AG04450 (cell line): ENCODE results near the gene ANKRD28. TPM values are rescaled to one million over a fixed set of nuclear protein-coding genes. Genes with fewer than 3 reads are reported as not detected.
A peak's percentile ranks its signal among the peaks of the same experiment; 100 is the strongest.
"Not testable (repeated sequence)": the region's sequence is repeated elsewhere in the genome, so short reads cannot be mapped to it uniquely, and the experiment has no call there.

Experiments used
- CTCF ChIA-PET: fragments of 300-600, 350-600 bp; formaldehyde crosslinking; extraction: SDS; loops from one replicate; lab custom pipeline; 2022; ENCODE audit warnings: antibody characterized with exemption, inconsistent platforms; lab: Charles Lee
- POLR2A ChIA-PET: fragments of 350-600 bp; formaldehyde crosslinking; extraction: SDS; loops from one replicate; lab custom pipeline; 2021; ENCODE audit warnings: antibody characterized with exemption, inconsistent platforms; lab: Yijun Ruan, JAX
- DNase-seq: peaks from one replicate; pipeline ENCODE4 v3.0.0-alpha.2; 2011; ENCODE audit warnings: low read depth, low spot score
- H3K27ac ChIP-seq: one replicate; pipeline ENCODE4 v1.5.1; 2012; ENCODE audit warnings: low read depth, low read length, control low read depth
- H3K27me3 ChIP-seq: one replicate; pipeline ENCODE4 v1.6.0; 2012; ENCODE audit warnings: low read length; ENCODE audit not compliant: control insufficient read depth, insufficient read depth
- H3K4me3 ChIP-seq: 2 replicates; pipeline ENCODE4 v1.5.1; 2011; ENCODE audit warnings: mild to moderate bottlenecking, low read depth, low read length, control low read depth
- H3K9me3 ChIP-seq: 2 replicates; pipeline ENCODE4 v1.5.1; 2012; ENCODE audit warnings: low read length; ENCODE audit not compliant: control insufficient read depth, insufficient read depth
- polyA minus RNA-seq: library from RNA; depleted of rRNA, polyadenylated mRNA; stranded (reverse); fragments of >200 nt; gene quantifications from 2 replicates; pipeline ENCODE4 v1.2.3, GENCODE V29; 2011; rRNA and poly(A)+ RNA removed
- polyA plus RNA-seq: library from polyadenylated mRNA; depleted of rRNA; stranded (reverse); fragments of >200 nt; gene quantifications from 2 replicates; pipeline ENCODE4 v1.2.3, GENCODE V29; 2011; rRNA removed
- TF ChIP-seq, protein P1 (sequence below): IDR thresholded peaks from 2 replicates; pipeline ENCODE4 v1.5.1; 2011; ENCODE audit warnings: low read depth, low read length, control low read depth, inconsistent platforms

Gene ANKRD28
- polyA plus RNA-seq: 114 and 134 TPM in 2 replicates
- polyA minus RNA-seq: 203 and 267 TPM in 2 replicates

DNA sequence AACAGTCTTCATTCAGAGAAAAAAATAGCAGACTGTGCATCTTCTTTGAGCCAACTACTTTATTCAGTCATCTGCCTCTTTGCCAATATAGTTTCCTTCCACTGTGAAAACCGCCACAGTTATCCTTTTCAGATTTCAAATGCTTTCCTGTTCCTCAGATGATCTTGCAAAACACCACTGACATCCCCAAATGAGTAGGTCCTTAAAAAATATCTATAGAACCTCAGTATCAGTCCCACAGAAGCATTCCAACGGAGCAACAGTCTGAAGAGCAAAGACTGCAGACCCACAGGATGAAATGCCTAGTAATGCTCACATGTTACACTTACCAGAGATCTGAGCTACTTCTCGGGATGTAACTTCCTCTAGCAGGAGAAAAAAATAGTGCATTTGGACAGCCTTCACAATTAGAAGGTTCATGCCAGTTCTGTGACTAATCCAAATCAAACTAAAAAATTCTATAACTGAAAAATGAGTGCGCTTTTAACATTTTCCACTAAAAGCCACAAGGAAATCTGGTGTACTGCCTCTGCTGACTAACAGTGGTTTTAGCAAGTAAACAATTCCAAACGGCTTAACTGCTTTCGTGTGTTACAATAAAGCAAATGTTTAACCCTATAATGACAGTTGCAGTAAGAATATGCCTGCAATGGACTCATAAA lies at the start of gene ANKRD28:
TSS of gene ANKRD28 (minus strand) at position 338 of the 662 bp plus-strand sequence. CDS start 1,458 bp downstream, outside the sequence.
- TF ChIP-seq, protein P1, sequence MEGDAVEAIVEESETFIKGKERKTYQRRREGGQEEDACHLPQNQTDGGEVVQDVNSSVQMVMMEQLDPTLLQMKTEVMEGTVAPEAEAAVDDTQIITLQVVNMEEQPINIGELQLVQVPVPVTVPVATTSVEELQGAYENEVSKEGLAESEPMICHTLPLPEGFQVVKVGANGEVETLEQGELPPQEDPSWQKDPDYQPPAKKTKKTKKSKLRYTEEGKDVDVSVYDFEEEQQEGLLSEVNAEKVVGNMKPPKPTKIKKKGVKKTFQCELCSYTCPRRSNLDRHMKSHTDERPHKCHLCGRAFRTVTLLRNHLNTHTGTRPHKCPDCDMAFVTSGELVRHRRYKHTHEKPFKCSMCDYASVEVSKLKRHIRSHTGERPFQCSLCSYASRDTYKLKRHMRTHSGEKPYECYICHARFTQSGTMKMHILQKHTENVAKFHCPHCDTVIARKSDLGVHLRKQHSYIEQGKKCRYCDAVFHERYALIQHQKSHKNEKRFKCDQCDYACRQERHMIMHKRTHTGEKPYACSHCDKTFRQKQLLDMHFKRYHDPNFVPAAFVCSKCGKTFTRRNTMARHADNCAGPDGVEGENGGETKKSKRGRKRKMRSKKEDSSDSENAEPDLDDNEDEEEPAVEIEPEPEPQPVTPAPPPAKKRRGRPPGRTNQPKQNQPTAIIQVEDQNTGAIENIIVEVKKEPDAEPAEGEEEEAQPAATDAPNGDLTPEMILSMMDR: peak; percentile 42
- peak; percentile 92 for DNase-seq
- Histone ChIP-seq H3K4me3 (peak within 1 kb of the TSS; percentile 71), H3K27me3 (no peaks in the 10 kb centered on the region), H3K9me3 (no peaks in the 10 kb centered on the region), H3K27ac (peak within 1 kb of the TSS; percentile 96)
- ChIA-PET POLR2A (interaction anchor here (0.8 to 1.7 kb wide), 6 partner anchors 17 to 196 kb away, joined by 3 to 6 read pairs (median 5); no protein-coding TSS in a partner anchor), CTCF (interaction anchor here (0.9 to 4.7 kb wide), 9 partner anchors 8 to 530 kb away, joined by 3 to 17 read pairs (median 5); no protein-coding TSS in a partner anchor)

DNA sequence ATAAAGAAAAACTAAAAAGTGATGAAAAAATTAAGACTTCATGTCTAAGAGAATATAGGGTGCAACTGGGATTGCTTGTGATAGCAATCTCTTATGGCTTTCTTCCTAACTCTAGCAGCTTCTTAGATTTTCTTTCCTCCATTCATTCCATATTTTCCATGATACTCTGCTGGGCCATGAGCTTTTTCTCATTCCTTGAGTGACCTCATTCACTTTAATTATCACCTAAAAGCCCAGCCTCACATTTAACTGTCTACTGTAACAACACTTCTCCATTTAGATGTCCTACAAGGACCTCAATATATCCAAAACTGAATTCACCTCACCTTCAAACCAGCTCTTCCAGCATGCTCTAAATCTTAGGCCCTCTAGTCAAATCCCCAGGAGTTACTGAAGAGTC lies 49.5 kb upstream of the ANKRD28 start:
- POLR2A ChIA-PET: no interaction called here

DNA sequence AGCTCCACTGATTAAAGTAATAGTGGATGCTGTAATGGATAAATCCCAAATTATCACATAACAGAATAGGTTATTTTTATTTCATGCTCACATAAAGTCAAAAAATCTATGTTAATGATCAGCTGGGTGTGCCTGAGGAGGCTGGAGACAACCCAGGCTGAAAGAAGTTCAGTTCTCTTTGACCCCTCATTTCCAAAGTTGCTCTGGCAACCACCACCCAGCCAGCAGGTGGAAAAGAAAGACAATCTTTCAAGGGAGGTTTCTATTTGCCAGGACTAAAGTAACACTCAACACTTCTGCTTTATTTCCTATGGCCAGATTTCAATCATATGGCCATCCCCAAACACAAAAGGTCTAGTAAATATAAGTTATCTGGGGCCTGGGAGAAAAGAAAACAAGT lies 48.8 kb upstream of the ANKRD28 start:
- H3K9me3 ChIP-seq: no peaks in the 10 kb centered on the region
- ChIA-PET CTCF (interaction anchor here (0.8 to 2.2 kb wide), 2 partner anchors 35 to 626 kb away, joined by 3 to 7 read pairs; no protein-coding TSS in a partner anchor), POLR2A (no interaction called here)
- H3K4me3 ChIP-seq: no peak overlapping the region
- TF ChIP-seq, protein P1: no peak
- H3K27me3 ChIP-seq: no peaks in the 10 kb centered on the region
- no peak overlapping the region for H3K27ac ChIP-seq
- no peak for DNase-seq

More for the DNA sequence above, 49.5 kb upstream of the ANKRD28 start:
- no peaks in the 10 kb centered on the region for H3K27me3 ChIP-seq
- TF ChIP-seq, protein P1: no peak
- H3K27ac ChIP-seq: no peak overlapping the region
- no peaks in the 10 kb centered on the region for H3K9me3 ChIP-seq
- no peak overlapping the region for H3K4me3 ChIP-seq
- DNase-seq: no peak
- CTCF ChIA-PET: interaction anchor here (0.8 to 2.2 kb wide), 3 partner anchors 26 to 627 kb away, joined by 3 to 7 read pairs (median 3); no protein-coding TSS in a partner anchor

DNA sequence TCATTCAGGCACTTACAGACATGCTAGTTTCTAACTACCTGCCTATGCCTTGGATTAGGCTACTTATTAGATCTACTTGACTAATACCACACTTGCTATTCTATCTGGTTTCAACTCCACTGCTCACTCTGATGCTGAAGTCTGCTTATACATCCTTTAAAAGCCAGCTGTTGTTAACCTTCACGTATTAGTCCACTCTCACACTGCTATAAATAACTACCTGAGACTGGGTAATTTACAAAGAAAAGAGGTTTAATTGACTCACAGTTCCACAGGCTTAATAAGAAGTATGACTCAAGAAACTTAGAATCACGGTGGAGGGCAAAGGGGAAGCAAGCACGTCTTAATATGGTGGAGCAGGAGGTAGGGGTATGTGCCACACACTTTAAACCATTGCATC lies 47.7 kb upstream of the ANKRD28 start:
- H3K9me3 ChIP-seq: peaks cover 5% of the 10 kb centered on the region; the same call in 1 of the 2 replicates
- ChIA-PET CTCF (no interaction called here), POLR2A (no interaction called here)
- TF ChIP-seq, protein P1: no peak
- H3K27me3 ChIP-seq: no peaks in the 10 kb centered on the region
- no peak for DNase-seq
- H3K4me3 ChIP-seq: no peak overlapping the region
- H3K27ac ChIP-seq: no peak overlapping the region

DNA sequence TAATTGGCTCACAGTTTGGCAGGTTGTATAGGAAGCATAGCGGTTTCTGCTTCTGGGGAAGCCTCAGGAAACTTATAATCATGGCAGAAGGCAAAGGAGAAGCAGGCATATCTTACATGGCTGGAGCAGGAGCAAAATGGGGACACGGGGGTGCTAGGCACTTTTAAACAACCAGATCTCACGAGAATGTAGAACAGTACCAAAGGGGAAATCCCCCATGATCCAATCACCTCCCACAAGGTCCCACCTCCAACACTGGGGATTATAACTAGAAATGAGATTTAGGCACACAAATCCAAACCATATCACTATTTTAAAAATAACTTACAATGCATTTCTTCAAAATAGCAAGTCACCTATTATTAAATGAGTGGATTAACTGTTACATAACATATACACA lies 47.1 kb upstream of the ANKRD28 start:
- ChIA-PET POLR2A (no interaction called here), CTCF (no interaction called here)
- Histone ChIP-seq H3K27ac (no peak overlapping the region), H3K27me3 (no peaks in the 10 kb centered on the region), H3K4me3 (no peak overlapping the region), H3K9me3 (peaks cover 5% of the 10 kb centered on the region; the same call in 1 of the 2 replicates)
- TF ChIP-seq, protein P1: no peak
- no peak for DNase-seq

DNA sequence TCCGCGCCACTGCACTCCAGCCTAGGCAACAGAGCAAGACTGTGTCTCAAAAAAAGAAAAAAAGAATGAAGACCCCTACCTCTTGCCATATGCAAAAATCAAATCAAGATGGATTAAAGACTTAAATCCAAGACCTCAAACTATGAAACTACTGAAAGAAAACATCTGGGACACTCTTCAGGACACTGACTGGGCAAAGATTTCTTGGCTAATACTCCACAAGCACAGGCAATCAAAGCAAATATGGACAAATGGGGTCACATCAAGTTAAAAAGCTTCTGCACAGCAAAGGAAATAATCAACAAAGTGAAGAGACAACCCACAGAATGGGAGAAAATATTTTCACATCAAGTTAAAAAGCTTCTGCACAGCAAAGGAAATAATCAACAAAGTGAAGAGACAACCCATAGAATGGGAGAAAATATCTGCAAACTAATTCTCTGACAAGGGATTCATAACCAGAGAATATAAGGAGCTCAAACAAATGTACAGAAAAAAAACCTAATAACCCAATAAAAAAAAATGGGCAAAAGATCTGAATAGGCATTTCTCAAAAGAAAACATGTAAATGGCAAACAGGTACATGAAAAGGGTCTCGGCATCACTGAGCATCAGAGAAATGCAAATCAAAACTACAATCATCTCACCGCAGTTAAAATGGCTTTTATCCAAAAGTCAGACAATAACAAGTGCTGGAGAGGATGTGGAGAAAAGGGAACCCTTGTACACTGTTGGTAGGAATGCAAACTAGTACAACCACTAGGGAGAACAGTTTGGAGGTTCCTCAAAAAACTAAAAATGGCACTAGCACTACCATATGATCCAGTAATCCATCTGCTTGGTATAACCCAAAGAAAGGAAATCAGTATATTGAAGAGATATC lies 43.6 kb upstream of the ANKRD28 start:
- CTCF ChIA-PET, H3K27me3 ChIP-seq: not testable (repeated sequence)

More for the DNA sequence above, 43.6 kb upstream of the ANKRD28 start:
- H3K9me3 ChIP-seq, H3K4me3 ChIP-seq, DNase-seq, POLR2A ChIA-PET, H3K27ac ChIP-seq: not testable (repeated sequence)
